Putamen (tissue), 1 donor: ENCODE data around the gene CCN5.
"Not testable (repeated sequence)": the region's sequence is repeated elsewhere in the genome, so short reads cannot be mapped to it uniquely, and the experiment has no call there.

Source experiments
- DNase-seq: peaks from one replicate; pipeline ENCODE4 v3.0.0-alpha.2; 2016; ENCODE audit warnings: low spot score

Gene CCN5, protein sequence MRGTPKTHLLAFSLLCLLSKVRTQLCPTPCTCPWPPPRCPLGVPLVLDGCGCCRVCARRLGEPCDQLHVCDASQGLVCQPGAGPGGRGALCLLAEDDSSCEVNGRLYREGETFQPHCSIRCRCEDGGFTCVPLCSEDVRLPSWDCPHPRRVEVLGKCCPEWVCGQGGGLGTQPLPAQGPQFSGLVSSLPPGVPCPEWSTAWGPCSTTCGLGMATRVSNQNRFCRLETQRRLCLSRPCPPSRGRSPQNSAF

DNA sequence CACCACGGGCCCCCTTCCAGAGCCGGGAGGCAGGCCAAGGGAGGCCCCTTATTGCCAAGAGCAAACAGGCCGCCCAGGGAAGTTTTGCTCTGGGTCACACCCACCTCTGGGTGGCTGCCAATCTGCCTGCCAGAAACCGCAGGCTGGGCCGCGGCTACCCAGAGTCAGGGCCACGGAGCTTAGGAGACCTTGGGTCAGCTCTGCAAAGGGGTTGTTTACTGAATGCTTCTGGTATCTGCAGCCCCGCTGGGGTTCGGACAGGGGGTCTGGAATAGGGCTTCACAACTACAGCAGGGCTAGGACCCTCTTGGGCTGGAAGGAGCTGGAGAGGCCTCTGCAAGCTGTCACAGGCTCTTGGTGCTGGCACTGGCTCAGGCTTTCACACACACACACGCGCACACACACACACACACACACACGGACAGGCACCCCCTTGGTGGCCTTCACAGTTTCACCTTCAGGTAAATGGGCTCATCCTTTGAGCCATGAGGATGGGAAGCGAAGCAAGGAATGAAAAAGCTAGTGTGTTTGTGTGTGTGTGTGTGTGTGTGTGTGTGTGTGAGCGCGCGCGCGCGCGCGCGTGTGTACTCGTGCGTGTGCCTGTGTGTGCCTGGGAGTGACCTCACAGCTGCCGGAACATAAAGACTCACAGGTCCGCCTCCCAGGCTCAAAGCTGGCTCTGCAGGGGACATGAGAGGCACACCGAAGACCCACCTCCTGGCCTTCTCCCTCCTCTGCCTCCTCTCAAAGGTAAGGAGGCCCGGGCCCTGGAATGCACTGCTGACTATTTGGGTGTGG, at the start of gene CCN5:
TSS of gene CCN5 (plus strand) at position 669 of the 798 bp plus-strand sequence. CDS start at position 691, 22 bp downstream.
- peak; percentile 58 for DNase-seq

DNA sequence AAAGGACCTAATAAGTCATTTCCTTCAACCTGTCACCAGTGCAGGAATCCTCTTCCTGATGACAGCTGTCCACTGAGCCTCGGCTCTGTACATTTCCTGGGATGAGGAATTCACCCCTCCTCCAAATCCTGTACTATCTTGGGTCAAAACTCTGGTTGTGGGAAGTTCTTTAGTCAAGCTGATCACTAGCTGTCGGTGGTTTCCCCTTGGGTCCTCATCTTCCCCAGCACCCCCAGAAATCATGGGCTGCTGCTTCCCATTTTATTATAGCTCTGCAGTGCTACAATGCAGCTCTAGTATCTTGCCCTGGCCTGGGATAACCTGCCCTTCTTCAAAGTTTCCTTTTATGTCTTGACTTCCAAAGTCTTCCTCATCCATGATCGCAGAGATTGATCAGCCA, 49.1 kb upstream of the CCN5 start:
- no peak for DNase-seq

DNA sequence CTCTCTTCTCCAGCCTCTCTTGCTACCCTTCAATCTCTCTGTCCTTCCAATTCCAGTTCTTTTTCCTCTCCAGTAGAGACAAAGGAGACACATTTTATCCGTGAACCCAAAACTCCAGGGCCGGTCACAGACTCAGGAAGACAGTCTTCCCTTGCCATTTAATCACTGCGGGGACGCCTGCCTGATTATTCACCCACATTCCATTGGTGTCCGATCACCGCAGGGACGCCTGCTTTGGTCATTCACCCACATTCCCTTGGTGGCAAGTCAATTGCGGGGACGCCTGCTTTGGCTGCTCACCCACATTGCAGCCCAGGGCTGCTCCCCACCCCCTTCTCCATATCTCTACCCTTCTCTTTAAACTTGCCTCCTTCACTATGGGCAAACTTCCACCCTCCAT, 44.3 kb upstream of the CCN5 start:
- DNase-seq, result not testable (repeated sequence)

DNA sequence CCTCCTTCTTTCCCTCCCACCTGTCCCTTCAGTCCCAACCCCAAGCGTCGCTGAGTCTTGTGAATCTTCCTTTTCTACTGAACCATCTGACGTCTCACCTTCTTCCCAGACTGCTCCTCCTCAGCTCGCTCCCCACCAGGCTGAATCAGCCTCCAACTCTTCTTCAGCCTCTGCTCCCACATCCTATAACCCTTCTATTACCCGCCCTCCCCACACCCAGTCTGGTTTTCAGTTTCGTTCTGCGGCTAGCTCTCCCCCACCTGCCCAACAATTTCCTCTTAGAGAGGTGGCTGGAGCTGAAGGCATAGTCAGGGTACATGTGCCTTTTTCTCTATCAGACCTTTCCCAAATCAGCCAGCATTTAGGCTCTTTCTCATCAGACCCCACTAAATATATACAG, 43.6 kb upstream of the CCN5 start:
- not testable (repeated sequence) for DNase-seq

DNA sequence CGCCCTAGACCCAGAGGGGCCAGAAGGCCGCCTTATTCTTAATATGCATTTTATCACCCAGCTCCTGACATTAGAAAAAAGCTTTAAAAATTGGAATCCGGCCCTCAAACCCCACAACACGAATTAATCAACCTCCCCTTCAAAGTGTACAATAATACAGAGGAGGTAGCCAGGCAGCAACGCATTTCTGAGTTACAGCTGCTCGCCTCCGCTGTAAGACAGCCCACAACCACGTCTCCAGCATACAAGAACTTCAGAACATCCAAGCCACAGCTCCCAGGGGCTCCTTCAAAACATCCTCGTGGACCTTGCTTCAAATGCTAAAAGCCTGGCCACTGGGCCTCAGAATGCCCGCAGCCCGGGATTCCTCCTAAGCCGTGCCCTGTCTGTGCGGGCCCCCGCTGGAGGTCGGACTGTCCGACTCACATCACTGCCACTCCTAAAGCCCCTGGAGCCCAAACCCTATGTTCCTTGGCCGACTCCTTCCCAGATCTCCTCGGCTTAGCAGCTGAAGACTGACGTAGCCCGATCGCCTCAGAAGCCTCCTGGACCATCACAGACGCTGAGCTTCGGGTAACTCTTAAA, 42.8 kb upstream of the CCN5 start:
- not testable (repeated sequence) for DNase-seq

DNA sequence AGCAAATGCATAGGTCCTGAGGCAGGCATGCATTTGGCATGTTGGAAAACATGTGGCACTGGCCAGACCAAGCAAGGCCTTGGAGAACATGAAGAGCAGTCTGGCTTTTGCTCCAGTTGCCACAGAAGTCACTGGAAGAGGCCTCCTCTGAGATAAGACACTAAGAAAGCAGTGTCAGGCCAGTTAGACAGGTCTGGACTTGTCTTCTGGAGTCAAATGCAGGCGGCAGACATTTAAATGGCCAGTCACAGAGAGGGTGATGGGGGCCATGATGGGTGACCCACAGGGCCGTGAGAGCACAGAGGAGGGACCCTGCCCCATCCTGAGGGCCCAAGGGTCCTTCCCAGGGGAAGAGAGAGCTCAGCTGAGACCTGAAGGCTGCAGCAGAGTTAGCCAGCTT, 36.9 kb upstream of the CCN5 start:
- DNase-seq, result no peak

DNA sequence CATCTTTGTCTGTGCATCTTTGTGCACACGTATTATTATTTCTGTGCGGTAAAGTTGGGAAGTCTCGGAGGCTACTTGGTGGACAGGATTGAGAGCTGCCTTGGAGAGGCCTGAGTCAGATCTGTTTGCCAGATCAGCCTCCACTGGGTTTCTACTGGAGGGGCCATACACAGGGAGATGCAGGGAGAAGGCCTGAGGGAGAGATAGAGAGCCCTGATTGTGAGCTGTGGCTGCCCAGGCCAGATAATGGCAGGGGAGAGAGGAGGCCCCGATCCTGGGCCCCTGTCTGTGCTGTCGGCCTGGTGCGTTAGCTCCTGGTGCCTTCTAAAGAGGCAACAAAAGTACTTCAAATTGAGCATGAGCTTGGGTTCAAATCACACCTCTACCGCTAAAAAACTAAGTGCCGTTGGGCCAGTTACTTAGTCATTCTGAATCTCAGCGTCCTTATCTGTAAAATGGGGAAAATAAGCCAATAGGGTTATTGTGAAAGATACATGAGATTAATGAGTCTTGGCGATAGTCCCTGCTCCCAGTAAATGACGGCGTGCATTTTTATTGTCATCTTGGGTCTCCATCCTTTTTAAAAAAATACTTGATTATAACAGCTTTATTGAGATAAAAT, 36.1 kb upstream of the CCN5 start:
- no peak for DNase-seq

DNA sequence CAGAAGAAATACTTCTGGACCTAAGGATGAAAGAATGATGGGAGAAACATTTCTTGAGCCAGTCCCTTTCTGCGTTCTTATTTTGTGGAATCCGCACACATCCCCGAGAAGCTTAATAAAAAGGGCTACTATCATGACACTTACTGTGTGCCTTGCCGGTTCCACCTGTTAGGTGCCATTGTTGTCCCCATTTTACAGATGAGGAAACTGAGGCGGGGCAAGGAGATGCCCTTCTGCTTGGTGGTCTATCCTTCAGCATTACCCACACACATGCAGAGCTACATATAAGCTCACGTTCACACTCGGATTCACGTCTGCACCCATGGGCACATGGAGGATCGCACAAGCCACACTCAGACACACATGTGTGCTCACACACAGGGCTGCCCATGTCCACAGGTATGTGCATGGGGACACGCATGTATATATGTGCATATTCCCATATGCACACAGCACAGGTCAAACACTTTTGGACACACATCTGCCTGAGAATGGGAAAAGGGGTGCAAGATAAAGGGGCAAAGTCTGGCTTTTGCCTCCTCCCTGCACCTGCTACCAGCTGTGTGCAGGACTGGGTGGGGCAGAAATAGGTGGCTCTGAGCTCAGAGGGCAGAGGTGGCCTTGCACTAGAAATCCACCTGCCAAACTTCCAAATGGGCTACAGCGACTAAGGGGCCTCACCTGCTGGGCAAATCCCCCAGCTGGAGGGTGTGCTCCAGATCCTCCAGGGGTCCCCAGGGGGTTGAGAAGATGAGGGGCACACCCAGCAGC, 33.2 kb upstream of the CCN5 start:
- no peak for DNase-seq

DNA sequence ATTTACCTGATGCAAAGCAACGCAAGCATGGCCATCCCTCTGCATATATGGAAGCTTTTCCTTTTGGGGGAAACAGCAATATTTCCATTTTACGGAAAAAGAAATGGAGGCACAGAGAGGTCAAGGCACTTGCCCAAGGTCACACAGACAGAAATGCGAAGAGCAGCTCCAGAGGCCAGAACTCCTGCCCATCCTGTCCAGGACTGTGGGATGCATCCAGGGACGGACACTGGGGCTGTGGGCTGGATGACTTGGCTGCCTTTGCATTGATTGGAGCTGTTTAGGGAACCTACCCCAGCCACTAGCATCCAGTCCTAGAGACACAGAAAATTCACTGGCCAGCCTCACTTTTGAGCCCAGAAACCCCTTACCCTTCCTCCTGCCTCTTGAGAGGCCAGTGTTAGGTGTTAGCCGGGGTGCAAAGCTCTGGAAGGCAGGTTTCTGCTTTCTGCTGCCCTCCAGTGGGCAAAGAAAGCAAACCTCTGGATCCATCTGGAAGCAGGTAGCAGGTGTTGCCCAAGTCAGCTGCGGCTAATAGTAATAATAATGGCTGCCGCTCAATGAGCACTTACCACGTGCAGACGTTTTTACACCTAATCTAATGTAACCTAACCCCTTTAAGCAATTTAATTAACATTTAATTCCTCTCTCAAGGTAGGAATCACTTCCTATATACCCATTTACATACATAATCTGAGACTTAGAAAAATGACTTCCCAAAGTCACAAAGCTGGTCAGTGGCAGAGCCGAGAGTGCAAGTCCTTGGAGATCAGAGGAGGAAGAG, 31.7 kb upstream of the CCN5 start:
- DNase-seq, result no peak

DNA sequence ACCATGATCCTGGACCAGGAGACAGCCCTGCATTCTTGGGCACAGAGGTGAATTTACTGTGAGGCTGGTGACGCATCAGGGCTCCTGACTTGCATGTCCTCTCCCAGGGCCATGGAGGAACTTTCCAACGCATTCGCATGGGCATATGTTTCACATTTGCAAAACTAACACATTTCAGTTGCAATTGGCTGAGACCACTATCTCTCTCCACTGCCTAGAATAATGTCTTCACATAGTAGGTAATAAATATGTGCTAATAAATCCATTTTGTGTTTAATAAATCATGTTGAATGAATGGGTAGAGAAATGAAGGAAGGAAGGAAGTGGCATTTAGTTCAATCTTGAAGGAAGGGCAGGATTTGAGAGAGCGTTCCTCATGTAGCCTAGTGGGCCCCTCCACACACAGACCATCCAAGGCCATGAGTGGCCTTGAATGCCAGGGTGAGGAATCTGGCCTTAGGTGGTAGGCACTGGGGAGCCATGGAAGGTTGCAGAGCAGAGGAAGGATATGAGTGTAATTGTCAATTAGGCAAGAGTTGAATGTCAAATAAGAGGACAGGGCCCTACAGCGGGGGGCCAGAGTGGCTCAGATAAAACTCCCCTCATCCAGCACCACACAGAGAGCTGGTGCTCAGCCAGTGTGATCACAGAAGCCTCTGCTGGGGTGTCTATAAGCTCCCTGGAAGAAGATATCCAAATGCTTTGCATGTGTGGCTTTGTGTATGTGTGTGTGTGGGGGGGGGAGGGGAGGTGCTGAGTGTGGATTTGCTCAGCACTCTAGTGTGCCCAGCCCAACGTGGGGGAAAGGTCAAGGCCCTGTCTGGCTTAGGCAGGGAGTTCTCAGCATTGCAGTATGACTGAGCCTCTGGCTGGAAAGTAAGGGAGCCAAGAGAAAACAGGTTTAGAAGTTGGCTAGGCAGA, 30.9 kb upstream of the CCN5 start:
- DNase-seq, result no peak

DNA sequence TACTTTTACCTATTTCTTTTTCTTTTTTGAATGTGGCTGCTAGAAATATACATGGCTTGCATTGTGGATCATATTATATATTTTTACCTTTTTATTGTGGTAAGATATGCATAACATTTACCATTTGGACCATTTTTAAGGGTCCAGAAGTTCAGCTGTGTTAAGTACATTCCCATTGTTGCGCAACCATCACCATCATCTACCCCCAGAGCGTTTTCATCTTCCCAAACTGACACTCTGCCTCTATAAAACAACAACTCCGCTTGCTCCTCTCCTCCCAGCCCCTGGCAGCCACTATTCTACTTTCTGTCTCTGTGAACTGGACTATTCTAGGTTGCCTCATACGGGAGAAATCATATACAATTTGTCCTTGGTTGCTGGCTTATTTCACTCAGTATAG, 28.2 kb upstream of the CCN5 start:
- DNase-seq, result no peak

DNA sequence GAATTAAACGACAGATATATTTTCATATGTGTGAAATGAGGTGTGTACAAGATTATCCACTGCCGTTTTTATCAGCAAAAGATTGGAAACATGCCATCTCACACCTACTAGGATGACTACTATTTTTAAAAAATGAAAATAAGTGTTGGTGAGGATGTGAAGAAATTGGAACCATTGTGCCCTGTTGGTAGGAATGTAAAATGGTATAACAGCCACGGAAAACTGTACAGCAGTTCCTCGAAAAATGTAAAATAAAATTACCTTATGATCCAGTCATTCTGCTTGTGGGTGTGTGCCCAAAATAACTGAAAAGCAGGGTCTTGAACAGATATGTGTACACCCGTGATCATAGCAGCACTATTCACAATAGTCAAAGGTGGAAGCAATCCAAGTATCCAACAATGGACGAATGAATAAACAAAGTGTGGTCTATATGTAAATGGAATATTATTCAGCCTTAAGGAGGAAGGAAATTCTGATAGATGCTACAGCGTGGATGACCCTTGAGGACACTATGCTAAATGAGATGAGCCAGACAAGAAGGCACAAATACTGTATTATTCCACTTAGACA, 27.0 kb upstream of the CCN5 start:
- peak; percentile 61 for DNase-seq

DNA sequence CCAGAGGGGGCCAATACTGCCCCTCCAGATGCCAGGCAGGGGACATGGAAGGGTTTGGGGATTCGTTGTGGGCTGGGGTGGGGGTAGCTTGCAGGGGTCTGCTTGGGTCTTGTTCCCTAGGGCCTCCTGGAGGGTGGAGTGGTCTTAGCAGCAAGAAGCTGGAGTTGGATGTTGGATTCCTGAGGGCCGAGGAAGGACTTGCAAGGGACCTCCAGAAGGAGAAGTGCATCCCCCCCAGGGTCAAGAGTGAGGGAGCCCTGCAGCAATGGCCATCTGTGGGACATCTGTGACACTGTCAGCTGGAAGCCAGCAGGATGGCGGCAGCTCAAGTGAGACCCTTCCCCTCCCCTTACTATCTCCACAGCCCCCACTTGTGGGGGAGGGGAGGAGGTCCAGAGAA, 25.4 kb upstream of the CCN5 start:
- DNase-seq, result no peak

DNA sequence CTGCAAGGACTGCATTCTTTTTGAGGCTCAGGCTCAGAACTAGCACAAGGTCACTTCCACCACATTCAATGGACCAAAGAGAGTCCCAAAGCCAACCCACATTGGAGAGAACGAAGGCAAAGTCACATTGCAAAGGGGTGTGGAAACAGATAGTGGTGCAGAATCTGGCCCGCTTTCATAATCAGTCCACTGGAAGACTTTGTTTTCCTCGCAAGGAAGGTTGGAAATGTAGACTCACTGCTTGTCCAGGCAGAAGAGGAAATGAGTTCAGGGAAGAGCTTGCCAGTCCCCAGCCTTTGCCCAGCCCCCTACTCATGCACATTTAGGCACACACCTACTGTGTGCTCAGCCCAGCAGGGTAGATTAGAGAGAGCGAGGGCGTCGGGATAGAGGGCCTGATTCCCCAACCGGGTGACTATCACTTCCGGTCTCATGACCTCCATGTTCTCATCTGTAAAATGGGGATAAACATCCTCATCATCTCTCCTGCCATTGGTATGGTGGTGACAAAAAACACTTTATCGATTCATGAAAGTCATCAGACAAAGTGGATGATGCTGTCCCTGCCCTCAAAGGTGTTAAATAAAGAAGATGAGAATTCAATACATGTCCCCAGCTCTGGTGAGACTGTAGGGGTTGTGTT, 24.3 kb upstream of the CCN5 start:
- no peak for DNase-seq

DNA sequence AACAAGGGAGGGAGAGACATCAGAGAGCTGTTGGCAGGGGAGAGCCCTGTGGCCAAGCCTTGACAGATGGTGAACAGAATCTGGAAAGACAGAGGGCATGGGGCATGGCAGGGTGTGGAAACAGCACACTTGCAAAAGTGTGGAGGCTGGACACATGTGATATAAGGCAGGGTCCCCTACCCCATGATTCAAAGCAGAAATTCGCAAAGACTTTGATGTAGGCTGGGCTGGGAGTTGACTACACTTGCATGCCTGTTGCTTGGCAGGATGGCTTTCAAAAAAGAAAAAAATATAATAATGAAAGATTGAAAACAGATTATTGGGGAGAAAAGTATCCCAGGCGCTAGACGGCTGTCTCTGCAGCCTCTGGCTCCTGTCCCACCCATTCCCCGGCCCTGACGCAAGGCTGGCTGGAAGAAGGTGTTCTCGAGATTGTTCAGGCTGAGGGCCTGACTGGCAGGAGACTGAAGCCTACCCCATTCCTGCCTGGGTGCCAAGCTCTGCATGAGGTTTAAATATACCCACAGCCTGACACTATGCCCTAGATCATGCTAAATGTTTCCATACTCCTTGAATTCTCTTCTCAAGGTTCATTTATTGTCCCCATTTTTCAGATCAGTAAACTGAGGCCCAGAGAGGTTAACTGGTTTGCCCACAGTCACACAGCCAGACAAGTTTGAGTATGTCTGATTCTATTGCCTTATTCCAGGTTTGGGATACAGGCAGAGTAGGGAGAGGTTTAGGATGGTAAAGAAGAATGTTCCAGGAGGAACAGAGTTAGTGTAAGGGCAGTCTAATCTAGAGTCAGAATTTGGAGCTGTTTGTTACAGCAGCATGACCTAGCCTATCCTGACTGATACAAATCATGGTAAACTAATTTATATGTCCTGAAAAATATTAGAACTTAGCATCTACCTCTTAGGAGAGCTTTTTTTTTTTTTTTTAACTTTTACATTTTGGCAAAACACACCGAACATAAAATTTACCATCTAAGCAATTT, 23.4 kb upstream of the CCN5 start:
- no peak for DNase-seq

DNA sequence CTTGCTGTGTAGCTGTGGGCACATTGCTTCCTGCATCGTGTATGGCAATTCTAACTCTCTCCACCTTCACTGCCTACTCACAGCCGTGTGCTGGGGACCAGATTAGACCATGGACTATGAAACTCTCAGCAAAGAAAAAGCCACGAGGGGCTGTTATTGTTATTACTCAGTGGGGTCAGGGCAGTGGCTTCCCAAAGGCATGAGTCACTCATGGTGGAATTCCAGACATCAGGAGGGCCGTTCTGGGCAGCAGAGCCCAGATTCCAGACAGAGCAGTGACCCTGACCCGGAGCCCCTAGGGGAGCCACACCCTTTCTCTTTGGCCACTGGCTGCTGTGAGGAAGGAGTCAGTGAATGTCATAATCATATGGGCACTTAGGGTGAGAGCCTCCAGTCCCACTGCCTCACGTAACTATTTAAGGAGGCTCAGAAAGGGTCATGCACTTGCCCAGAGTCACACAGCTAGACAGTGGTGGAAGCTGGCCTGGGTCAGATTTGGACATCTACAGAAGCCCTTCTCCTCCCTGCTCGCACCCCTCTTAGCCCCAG, 22.2 kb upstream of the CCN5 start:
- no peak for DNase-seq

DNA sequence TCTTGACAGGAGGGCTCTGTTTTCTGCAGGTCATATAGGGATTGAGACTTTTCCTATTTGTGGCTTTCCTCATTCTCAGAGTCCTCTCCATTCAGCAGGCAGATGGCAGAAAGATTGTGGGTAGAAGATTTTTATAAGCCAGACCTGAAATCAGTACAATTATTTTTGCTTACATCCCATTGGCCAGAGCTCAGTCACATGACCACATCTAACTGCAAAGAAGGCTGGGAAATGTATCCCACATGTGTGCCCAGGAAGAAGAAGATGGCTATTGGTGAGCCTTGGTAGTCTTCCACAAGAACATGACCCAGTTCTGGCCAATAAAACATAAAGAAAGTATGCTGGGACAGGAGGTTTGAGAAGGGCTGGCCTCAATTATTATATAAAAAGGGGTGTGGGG, 21.5 kb upstream of the CCN5 start:
- no peak for DNase-seq

DNA sequence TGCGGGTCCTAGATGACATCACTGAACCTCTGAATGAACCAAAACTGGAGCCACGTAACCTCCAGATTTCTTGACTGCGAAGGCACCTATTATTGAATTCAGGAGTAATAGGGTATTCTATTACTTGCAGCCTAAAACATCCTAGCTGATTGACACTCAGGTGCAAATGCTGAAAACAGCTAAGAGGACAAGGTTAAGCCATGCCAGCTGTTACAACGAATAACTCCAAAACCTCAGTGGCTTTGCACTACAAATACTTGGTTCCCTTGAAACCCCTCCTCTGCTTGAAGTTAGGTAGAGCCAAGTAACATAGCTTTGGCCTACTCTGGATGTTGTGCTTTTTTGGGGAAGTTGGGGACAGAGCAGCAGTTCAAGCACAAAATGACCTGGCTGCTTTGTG, 21.0 kb upstream of the CCN5 start:
- DNase-seq, result no peak
